ENCODE measurements around the gene ARFGEF2. TPM values are rescaled to one million over a fixed set of nuclear protein-coding genes. Genes with fewer than 3 reads are reported as not detected.
"Not testable (repeated sequence)": the region's sequence is repeated elsewhere in the genome, so short reads cannot be mapped to it uniquely, and the experiment has no call there.

ARFGEF2 gene
- total and polyA plus RNA-seq, 10 of the 15 experiments (the other 5 are each of a cell fraction or from before 2014, with no cell fraction given) = 5.2 to 24.1 (median 17.7) TPM

DNA sequence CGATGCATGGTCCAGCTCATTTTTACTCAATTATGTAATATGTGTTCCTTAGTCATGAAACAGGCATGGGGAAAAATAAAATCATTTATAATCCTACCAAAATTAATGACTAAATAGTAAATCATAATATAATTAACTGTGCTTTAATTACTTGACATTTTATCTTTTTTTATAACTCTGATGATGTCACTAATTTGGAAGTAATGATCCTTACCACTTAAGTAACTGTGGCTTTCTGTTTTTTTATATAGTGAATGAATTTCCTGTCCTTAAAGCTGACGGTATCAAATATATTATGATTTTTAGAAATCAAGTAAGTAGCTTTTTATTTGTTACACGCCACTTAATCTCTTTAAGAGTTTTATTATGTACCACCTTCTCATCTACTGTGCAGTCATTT, 156.8 kb downstream of the ARFGEF2 start:
- no peak overlapping the region for H3K4me3 ChIP-seq
- RAD21 ChIA-PET (ENCODE audit: unreplicated experiment) = interaction anchor here (1.4 kb wide), 1 partner anchor 41 kb away, joined by 3 read pairs; no protein-coding TSS in a partner anchor
- no peaks in the 10 kb centered on the region for H3K27me3 ChIP-seq (replicated peaks in 1 of 2; ENCODE audit: control insufficient read depth in 2 of 2, insufficient read depth in 2 of 2, low read length in 1 of 2)
- no peak overlapping the region for H2AFZ ChIP-seq (ENCODE audit: control insufficient read depth, low read depth, low read length)
- WGBS (ENCODE audit: insufficient coverage, insufficient replicate concordance, low lambda C conversion rate, missing lambda C conversion rate) = 100% methylated on average over 3 of the region's 3 CpGs
- POLR2A ChIA-PET = interaction anchor here (0.9 to 1.0 kb wide), 2 partner anchors 23 to 31 kb away, joined by 3 read pairs; no protein-coding TSS in a partner anchor
- ATAC-seq (no peak), DNase-seq (ENCODE audit: low read depth, low spot score) (no peak), FAIRE-seq (no peak)
- CTCF ChIA-PET = interaction anchor here (0.6 to 1.1 kb wide), 5 partner anchors 9 to 835 kb away, joined by 3 to 5 read pairs (median 3); partner anchors contain the start of gene DDX27
- in situ Hi-C loops (cut with MboI) = no loop called here
- no peaks in the 10 kb centered on the region for H4K20me1 ChIP-seq (ENCODE audit: control insufficient read depth, insufficient read depth)
- intact Hi-C loops (cut with micrococcal nuclease; ENCODE audit: unreplicated experiment) = no loop called here
- no peaks in the 10 kb centered on the region for H3K9me3 ChIP-seq (replicated peaks; ENCODE audit: control insufficient read depth, insufficient read depth, low read length)
- H3K36me3 ChIP-seq (ENCODE audit: control insufficient read depth in 2 of 2, insufficient read depth in 2 of 2, low read length in 1 of 2) = peaks cover 12 to 47% of the 10 kb centered on the region in 2 experiments
- no peak overlapping the region for H3K4me2 ChIP-seq (ENCODE audit: control insufficient read depth, insufficient read depth)
- SMC1A ChIA-PET (ENCODE audit: uncharacterized antibody, unreplicated experiment) = interaction anchor here (0.6 to 1.7 kb wide), 7 partner anchors 9 to 141 kb away, joined by 3 to 8 read pairs (median 3); partner anchors contain the start of gene DDX27
- H3K4me1 ChIP-seq (ENCODE audit: control insufficient read depth, insufficient read depth, low read length) = no peaks in the 10 kb centered on the region
- no peaks in the 10 kb centered on the region for H3K79me2 ChIP-seq (ENCODE audit: control insufficient read depth, insufficient read depth, low read length)
- H3K9ac ChIP-seq (ENCODE audit: control insufficient read depth, insufficient read depth, low read length) = no peak overlapping the region
- TF ChIP-seq ZSCAN29 (IDR thresholded peaks at IDR 0.05) (no peak), PML (IDR thresholded peaks at IDR 0.05; ENCODE audit: low read length) (no peak), ATF7 (IDR thresholded peaks at IDR 0.05; ENCODE audit: low read depth) (peak; percentile 43; the same call in 1 of the 2 replicates)
- no TSS peak for BruUV-seq (replicated peaks)
- H3K27ac ChIP-seq (ENCODE audit: control insufficient read depth, insufficient read depth) = no peak overlapping the region

DNA sequence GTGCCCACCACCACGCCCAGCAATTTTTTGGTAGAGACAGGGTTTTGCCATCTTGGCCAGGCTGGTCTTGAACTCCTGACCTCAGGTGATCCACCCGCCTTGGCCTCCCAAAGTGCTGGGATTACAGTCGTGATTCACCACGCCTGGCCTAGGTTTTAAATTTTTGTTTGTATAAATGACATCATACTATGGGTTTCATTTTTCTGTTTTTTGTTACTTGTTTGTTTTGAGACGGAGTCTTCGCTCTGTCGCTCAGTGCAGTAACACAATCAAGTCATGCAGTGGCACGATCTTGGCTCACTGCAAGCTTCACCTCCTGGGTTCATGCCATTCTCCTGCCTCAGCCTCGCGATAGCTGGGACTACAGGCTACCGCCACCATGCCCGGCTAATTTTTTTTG, 160.8 kb downstream of the ARFGEF2 start:
- POLR2A ChIA-PET; BruUV-seq (replicated peaks); ATAC-seq; H3K9ac ChIP-seq (ENCODE audit: control insufficient read depth, insufficient read depth, low read length); DNase-seq (ENCODE audit: low read depth, low spot score); H3K4me3 ChIP-seq; H3K4me1 ChIP-seq (ENCODE audit: control insufficient read depth, insufficient read depth, low read length); SMC1A ChIA-PET (ENCODE audit: uncharacterized antibody, unreplicated experiment); H3K27ac ChIP-seq (ENCODE audit: control insufficient read depth, insufficient read depth); FAIRE-seq; H3K27me3 ChIP-seq (replicated peaks in 1 of 2; ENCODE audit: control insufficient read depth in 2 of 2, insufficient read depth in 2 of 2, low read length in 1 of 2); H3K4me2 ChIP-seq (ENCODE audit: control insufficient read depth, insufficient read depth); in situ Hi-C loops (cut with MboI); RAD21 ChIA-PET (ENCODE audit: unreplicated experiment); H2AFZ ChIP-seq (ENCODE audit: control insufficient read depth, low read depth, low read length); H3K79me2 ChIP-seq (ENCODE audit: control insufficient read depth, insufficient read depth, low read length); H3K9me3 ChIP-seq (replicated peaks; ENCODE audit: control insufficient read depth, insufficient read depth, low read length); H4K20me1 ChIP-seq (ENCODE audit: control insufficient read depth, insufficient read depth); intact Hi-C loops (cut with micrococcal nuclease; ENCODE audit: unreplicated experiment): not testable (repeated sequence)
- H3K36me3 ChIP-seq (ENCODE audit: control insufficient read depth in 2 of 2, insufficient read depth in 2 of 2, low read length in 1 of 2) = peaks cover 12 to 49% of the 10 kb centered on the region in 2 experiments
- WGBS (ENCODE audit: insufficient coverage, insufficient replicate concordance, low lambda C conversion rate, missing lambda C conversion rate) = 95% methylated on average over 12 of the region's 12 CpGs
- CTCF ChIA-PET = interaction anchor here (0.6 kb wide), 1 partner anchor 26 kb away, joined by 3 read pairs; no protein-coding TSS in a partner anchor

Small RNA genes within 50 kb of the gene (small RNA-seq; reads per million reads assigned to genes)
- gene SNAP23P1 = not detected

Other genes with a start within 250 kb of the ARFGEF2 start
- 79.5 and 82.6 TPM in 2 replicates for gene PREX1, start 93.7 kb upstream of the ARFGEF2 start, total RNA-seq (2014; rRNA removed)
- 41.9 and 48.6 TPM in 2 replicates for gene PREX1, start 93.7 kb upstream of the ARFGEF2 start, total RNA-seq (2014; rRNA removed; fragmentation: Illumina TruSeq; extraction: Trizol)
- gene PREX1, start 93.7 kb upstream of the ARFGEF2 start, total RNA-seq (2021) = 108 and 114 TPM in 2 replicates
- 16.3 and 29.3 TPM in 2 replicates for gene PREX1, start 93.7 kb upstream of the ARFGEF2 start, polyA plus RNA-seq (2011; rRNA removed)
- 25.2 and 49.0 TPM in 2 replicates for gene PREX1, start 93.7 kb upstream of the ARFGEF2 start, polyA plus RNA-seq (2014; fragmentation: Illumina TruSeq; extraction: Trizol)
- gene PREX1, start 93.7 kb upstream of the ARFGEF2 start, polyA plus RNA-seq (2014; fragmentation: Nextera tagmentation; extraction: Ambion mirVana) = 1 to 10 TPM; 2.6 to 6.7 TPM
- 60.5 and 76.1 TPM in 2 replicates for gene PREX1, start 93.7 kb upstream of the ARFGEF2 start, polyA plus RNA-seq (2014; rRNA removed)
- gene PREX1, start 93.7 kb upstream of the ARFGEF2 start, polyA plus RNA-seq (2016; fragmentation: Nextera tagmentation; extraction: Ambion mirVana) = 10 to 100 TPM; 17.7 to 22.1 TPM
- gene CSE1L, start 124.6 kb downstream of the ARFGEF2 start, total RNA-seq (2014; rRNA removed) = 123 and 144 TPM in 2 replicates
- gene CSE1L, start 124.6 kb downstream of the ARFGEF2 start, total RNA-seq (2014; rRNA removed; fragmentation: Illumina TruSeq; extraction: Trizol) = 136 and 143 TPM in 2 replicates
- gene CSE1L, start 124.6 kb downstream of the ARFGEF2 start, total RNA-seq (2021) = 106 and 110 TPM in 2 replicates
- 94.9 and 124 TPM in 2 replicates for gene CSE1L, start 124.6 kb downstream of the ARFGEF2 start, polyA plus RNA-seq (2011; rRNA removed)
- 131 and 152 TPM in 2 replicates for gene CSE1L, start 124.6 kb downstream of the ARFGEF2 start, polyA plus RNA-seq (2014; fragmentation: Illumina TruSeq; extraction: Trizol)
- gene CSE1L, start 124.6 kb downstream of the ARFGEF2 start, polyA plus RNA-seq (2014; fragmentation: Nextera tagmentation; extraction: Ambion mirVana) = 10 to 100 TPM; 72.4 to 74.1 TPM
- gene CSE1L, start 124.6 kb downstream of the ARFGEF2 start, polyA plus RNA-seq (2014; rRNA removed) = 71.6 and 86.6 TPM in 2 replicates
- gene CSE1L, start 124.6 kb downstream of the ARFGEF2 start, polyA plus RNA-seq (2016; fragmentation: Nextera tagmentation; extraction: Ambion mirVana) = 100 to 1,000 TPM; 212 to 213 TPM